H1 (cell line): ENCODE results near the gene TRAPPC3. TPM values are rescaled to one million over a fixed set of nuclear protein-coding genes. Genes with fewer than 3 reads are reported as not detected.

ENCODE experiments used
- ZNF274 ChIP-seq: IDR thresholded peaks from 2 replicates; pipeline ENCODE4 v1.7.0; 2012; ENCODE audit warnings: low read length, borderline replicate concordance; ENCODE audit errors: extremely low read depth
- polyA plus RNA-seq, 7 experiments: library from polyadenylated mRNA; depleted of rRNA in 3 of 7; stranded (reverse) in 5 of 7; unstranded in 2 of 7; fragments of >200 nt in 5 of 7; fragments of 200-250 nt in 2 of 7; gene quantifications; 1 replicate in 5 of 7; 2 replicates in 1 of 7; 4 replicates in 1 of 7; pipeline versions ENCODE4 v1.2.1 to v1.2.3, GENCODE V29; 2011 to 2013; ENCODE audit warnings: missing spikeins in 2 of 7, mixed read lengths in 2 of 7
- total RNA-seq: library from RNA; stranded (reverse); fragmentation: NEBNext Ultra II Directional; extraction: Animal tissue kit (Norgen Biotek cat#: 25700); gene quantifications from 2 replicates; pipeline ENCODE4 v1.2.1, GENCODE V29; 2021

Gene TRAPPC3
- total and polyA plus RNA-seq, 2 of the 8 experiments (the other 6 are each of a cell fraction or from before 2014, with no cell fraction given), result 47.8 to 51.0 TPM

GRCh38 chr1:36178471-36179219 lies 29.4 kb upstream of the TRAPPC3 start (continued):
- TF ChIP-seq ZNF274, result no peak
